ENCODE data around the gene F2RL3. TPM values are rescaled to one million over a fixed set of nuclear protein-coding genes. Genes with fewer than 3 reads are reported as not detected.

The F2RL3 gene
- total RNA-seq, 1 donor from 2014 or later = not detected

- Mint-ChIP-seq H3K27ac (ENCODE audit: unreplicated experiment) (no peak overlapping the region), H3K4me1 (ENCODE audit: low read depth, unreplicated experiment) (no peaks in the 10 kb centered on the region), H3K9me3 (ENCODE audit: unreplicated experiment) (no peaks in the 10 kb centered on the region), H3K27me3 (ENCODE audit: low read depth, unreplicated experiment) (peaks cover 22% of the 10 kb centered on the region), H3K36me3 (ENCODE audit: low read depth, unreplicated experiment) (no peaks in the 10 kb centered on the region), H3K4me3 (ENCODE audit: unreplicated experiment) (no peak overlapping the region)
- no peak overlapping the region for H3K9ac ChIP-seq (ENCODE audit: low read length)
- DNase-seq (ENCODE audit: low read depth) = no peak
- H3K27ac ChIP-seq (ENCODE audit: low read depth, low read length) = no peak overlapping the region
- no peak overlapping the region for H2AFZ ChIP-seq (ENCODE audit: low read depth, low read length)
- TF ChIP-seq EZH2 (IDR thresholded peaks at IDR 0.05; ENCODE audit: insufficient read depth, low read length) (no peak), CTCF (IDR thresholded peaks at IDR 0.05; ENCODE audit: insufficient read depth, low read depth, low read length) (no peak)
- no peaks in the 10 kb centered on the region for H3K27me3 ChIP-seq (ENCODE audit: insufficient read depth, low read length)
- H3K36me3 ChIP-seq (ENCODE audit: insufficient read depth, low read length) = no peaks in the 10 kb centered on the region
- no peak overlapping the region for H3K4me2 ChIP-seq (ENCODE audit: low read length)
- no peak overlapping the region for H3K4me3 ChIP-seq (ENCODE audit: insufficient read depth, low read depth, low read length)
- no peak for FAIRE-seq
- no peaks in the 10 kb centered on the region for H4K20me1 ChIP-seq (ENCODE audit: insufficient read depth, low read length)
- no peaks in the 10 kb centered on the region for H3K79me2 ChIP-seq (ENCODE audit: insufficient read depth, low read length)
- H3K9me3 ChIP-seq (ENCODE audit: insufficient read depth, low read depth, low read length) = no peaks in the 10 kb centered on the region
- H3K4me1 ChIP-seq (ENCODE audit: insufficient read depth, low read length) = no peaks in the 10 kb centered on the region
Observed at GRCh38 chr19:16889366-16889882, 625 bp downstream of the F2RL3 start.

DNA sequence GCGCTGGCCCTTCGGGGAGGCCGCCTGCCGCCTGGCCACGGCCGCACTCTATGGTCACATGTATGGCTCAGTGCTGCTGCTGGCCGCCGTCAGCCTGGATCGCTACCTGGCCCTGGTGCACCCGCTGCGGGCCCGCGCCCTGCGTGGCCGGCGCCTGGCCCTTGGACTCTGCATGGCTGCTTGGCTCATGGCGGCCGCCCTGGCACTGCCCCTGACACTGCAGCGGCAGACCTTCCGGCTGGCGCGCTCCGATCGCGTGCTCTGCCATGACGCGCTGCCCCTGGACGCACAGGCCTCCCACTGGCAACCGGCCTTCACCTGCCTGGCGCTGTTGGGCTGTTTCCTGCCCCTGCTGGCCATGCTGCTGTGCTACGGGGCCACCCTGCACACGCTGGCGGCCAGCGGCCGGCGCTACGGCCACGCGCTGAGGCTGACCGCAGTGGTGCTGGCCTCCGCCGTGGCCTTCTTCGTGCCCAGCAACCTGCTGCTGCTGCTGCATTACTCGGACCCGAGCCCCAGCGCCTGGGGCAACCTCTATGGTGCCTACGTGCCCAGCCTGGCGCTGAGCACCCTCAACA lies 1.2 kb downstream of the F2RL3 start:
- Histone ChIP-seq H3K9ac (ENCODE audit: low read length) (no peak overlapping the region), H3K9me3 (ENCODE audit: insufficient read depth, low read depth, low read length) (no peaks in the 10 kb centered on the region), H3K36me3 (ENCODE audit: insufficient read depth, low read length) (no peaks in the 10 kb centered on the region), H3K27ac (ENCODE audit: low read depth, low read length) (no peak overlapping the region), H3K4me3 (ENCODE audit: insufficient read depth, low read depth, low read length) (no peak overlapping the region), H3K4me1 (ENCODE audit: insufficient read depth, low read length) (no peaks in the 10 kb centered on the region), H3K79me2 (ENCODE audit: insufficient read depth, low read length) (no peaks in the 10 kb centered on the region), H2AFZ (ENCODE audit: low read depth, low read length) (no peak overlapping the region), H4K20me1 (ENCODE audit: insufficient read depth, low read length) (no peaks in the 10 kb centered on the region), H3K4me2 (ENCODE audit: low read length) (no peak overlapping the region), H3K27me3 (ENCODE audit: insufficient read depth, low read length) (no peaks in the 10 kb centered on the region)
- DNase-seq (ENCODE audit: low read depth) (no peak), FAIRE-seq (no peak)
- Mint-ChIP-seq H3K36me3 (ENCODE audit: low read depth, unreplicated experiment) (no peaks in the 10 kb centered on the region), H3K4me3 (ENCODE audit: unreplicated experiment) (no peak overlapping the region), H3K4me1 (ENCODE audit: low read depth, unreplicated experiment) (no peaks in the 10 kb centered on the region), H3K27me3 (ENCODE audit: low read depth, unreplicated experiment) (peaks cover 25% of the 10 kb centered on the region), H3K9me3 (ENCODE audit: unreplicated experiment) (no peaks in the 10 kb centered on the region), H3K27ac (ENCODE audit: unreplicated experiment) (no peak overlapping the region)
- no peak for TF ChIP-seq CTCF (IDR thresholded peaks at IDR 0.05; ENCODE audit: insufficient read depth, low read depth, low read length)
- TF ChIP-seq EZH2 (IDR thresholded peaks at IDR 0.05; ENCODE audit: insufficient read depth, low read length) = no peak

DNA sequence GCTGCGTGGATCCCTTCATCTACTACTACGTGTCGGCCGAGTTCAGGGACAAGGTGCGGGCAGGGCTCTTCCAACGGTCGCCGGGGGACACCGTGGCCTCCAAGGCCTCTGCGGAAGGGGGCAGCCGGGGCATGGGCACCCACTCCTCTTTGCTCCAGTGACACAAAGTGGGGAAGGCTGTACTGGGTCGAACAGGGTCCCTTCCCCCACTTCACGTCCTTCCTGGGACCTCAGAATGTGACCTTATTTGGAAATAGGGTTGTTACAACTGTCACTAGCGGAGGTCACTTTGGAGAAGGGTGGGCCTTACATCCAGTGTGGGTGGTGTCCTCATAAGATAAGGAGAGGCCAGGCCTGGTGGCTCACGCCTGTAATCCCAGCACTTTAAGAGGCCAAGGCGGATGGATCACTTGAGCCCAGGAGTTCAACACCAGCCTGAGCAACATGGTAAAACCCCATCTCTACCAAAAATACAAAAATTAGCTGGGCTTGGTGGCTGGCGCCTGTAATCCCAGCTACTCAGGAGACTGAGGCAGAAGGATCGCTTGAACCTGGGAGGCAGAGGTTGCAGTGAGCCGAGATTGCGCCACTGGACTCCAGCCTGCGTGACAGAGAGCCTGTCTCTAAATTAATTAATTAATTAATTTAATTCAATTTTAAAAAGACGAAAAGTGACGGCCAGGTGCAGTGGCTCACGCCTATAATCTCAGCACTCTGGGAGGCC lies 1.8 kb downstream of the F2RL3 start:
- Mint-ChIP-seq H3K4me3 (ENCODE audit: unreplicated experiment) (no peak overlapping the region), H3K36me3 (ENCODE audit: low read depth, unreplicated experiment) (no peaks in the 10 kb centered on the region), H3K27me3 (ENCODE audit: low read depth, unreplicated experiment) (peaks cover 30% of the 10 kb centered on the region), H3K27ac (ENCODE audit: unreplicated experiment) (no peak overlapping the region), H3K9me3 (ENCODE audit: unreplicated experiment) (no peaks in the 10 kb centered on the region), H3K4me1 (ENCODE audit: low read depth, unreplicated experiment) (no peaks in the 10 kb centered on the region)
- Histone ChIP-seq H3K9ac (ENCODE audit: low read length) (no peak overlapping the region), H3K79me2 (ENCODE audit: insufficient read depth, low read length) (no peaks in the 10 kb centered on the region), H2AFZ (ENCODE audit: low read depth, low read length) (no peak overlapping the region), H3K4me3 (ENCODE audit: insufficient read depth, low read depth, low read length) (no peak overlapping the region), H3K4me1 (ENCODE audit: insufficient read depth, low read length) (no peaks in the 10 kb centered on the region), H4K20me1 (ENCODE audit: insufficient read depth, low read length) (no peaks in the 10 kb centered on the region), H3K27me3 (ENCODE audit: insufficient read depth, low read length) (peaks cover 4% of the 10 kb centered on the region), H3K9me3 (ENCODE audit: insufficient read depth, low read depth, low read length) (no peaks in the 10 kb centered on the region), H3K27ac (ENCODE audit: low read depth, low read length) (no peak overlapping the region), H3K36me3 (ENCODE audit: insufficient read depth, low read length) (no peaks in the 10 kb centered on the region), H3K4me2 (ENCODE audit: low read length) (no peak overlapping the region)
- FAIRE-seq (no peak), DNase-seq (ENCODE audit: low read depth) (no peak)
- no peak for TF ChIP-seq EZH2 (IDR thresholded peaks at IDR 0.05; ENCODE audit: insufficient read depth, low read length)
- TF ChIP-seq CTCF (IDR thresholded peaks at IDR 0.05; ENCODE audit: insufficient read depth, low read depth, low read length) = no peak
